ENCODE measurements around the gene ETS1. TPM values are rescaled to one million over a fixed set of nuclear protein-coding genes. Genes with fewer than 3 reads are reported as not detected.

Gene ETS1
- total RNA-seq, 1 donor from 2014 or later, result 55.9 TPM

GRCh38 chr11:128576555-128576954 lies 10.8 kb downstream of the ETS1 start:
- no peak for DNase-seq (ENCODE audit: low read depth, low spot score)
- H3K27ac Mint-ChIP-seq (ENCODE audit: unreplicated experiment), result no peak overlapping the region
- H3K36me3 Mint-ChIP-seq (ENCODE audit: low read depth), result no peaks in the 10 kb centered on the region
- H3K4me3 Mint-ChIP-seq, result no peak overlapping the region
- TF ChIP-seq CTCF (conservative IDR thresholded peaks at IDR 0.05), result no peak
- H3K9me3 Mint-ChIP-seq, result no peaks in the 10 kb centered on the region
- H3K4me1 Mint-ChIP-seq, result peaks cover 19% of the 10 kb centered on the region
- peaks cover 48% of the 10 kb centered on the region for H3K27me3 Mint-ChIP-seq (ENCODE audit: low read depth)

- Mint-ChIP-seq H3K36me3 (ENCODE audit: low read depth) (no peaks in the 10 kb centered on the region), H3K27me3 (ENCODE audit: low read depth) (peaks cover 42% of the 10 kb centered on the region), H3K9me3 (no peaks in the 10 kb centered on the region), H3K4me3 (no peak overlapping the region), H3K27ac (ENCODE audit: unreplicated experiment) (no peak overlapping the region), H3K4me1 (peaks cover 19% of the 10 kb centered on the region)
- DNase-seq (ENCODE audit: low read depth, low spot score), result no peak
- TF ChIP-seq CTCF (conservative IDR thresholded peaks at IDR 0.05), result no peak
These were observed 11.4 kb downstream of the ETS1 start for GRCh38 chr11:128575961-128576350.

- H3K4me1 Mint-ChIP-seq, result peaks cover 17% of the 10 kb centered on the region
- no peak for TF ChIP-seq CTCF (conservative IDR thresholded peaks at IDR 0.05)
- H3K9me3 Mint-ChIP-seq, result no peaks in the 10 kb centered on the region
- H3K36me3 Mint-ChIP-seq (ENCODE audit: low read depth), result no peaks in the 10 kb centered on the region
- H3K4me3 Mint-ChIP-seq, result no peak overlapping the region
- DNase-seq (ENCODE audit: low read depth, low spot score), result no peak
- H3K27me3 Mint-ChIP-seq (ENCODE audit: low read depth), result peaks cover 41% of the 10 kb centered on the region
- H3K27ac Mint-ChIP-seq (ENCODE audit: unreplicated experiment), result no peak overlapping the region
These were observed 12.0 kb downstream of the ETS1 start for GRCh38 chr11:128575174-128575960.

- Mint-ChIP-seq H3K4me3 (no peak overlapping the region), H3K27me3 (ENCODE audit: low read depth) (peaks cover 40% of the 10 kb centered on the region), H3K36me3 (ENCODE audit: low read depth) (no peaks in the 10 kb centered on the region), H3K4me1 (peaks cover 9% of the 10 kb centered on the region), H3K27ac (ENCODE audit: unreplicated experiment) (no peak overlapping the region), H3K9me3 (no peaks in the 10 kb centered on the region)
- no peak for TF ChIP-seq CTCF (conservative IDR thresholded peaks at IDR 0.05)
- DNase-seq (ENCODE audit: low read depth, low spot score), result no peak
These were observed 12.8 kb downstream of the ETS1 start for GRCh38 chr11:128574576-128575011.

GRCh38 chr11:128573638-128574037 lies 13.7 kb downstream of the ETS1 start:
- Mint-ChIP-seq H3K27me3 (ENCODE audit: low read depth) (peaks cover 45% of the 10 kb centered on the region), H3K36me3 (ENCODE audit: low read depth) (no peaks in the 10 kb centered on the region), H3K27ac (ENCODE audit: unreplicated experiment) (no peak overlapping the region), H3K4me1 (peaks cover 16% of the 10 kb centered on the region), H3K9me3 (no peaks in the 10 kb centered on the region), H3K4me3 (no peak overlapping the region)
- DNase-seq (ENCODE audit: low read depth, low spot score), result no peak
- no peak for TF ChIP-seq CTCF (conservative IDR thresholded peaks at IDR 0.05)
